HCT116 (cell line): Measurements from ENCODE around the gene EPSTI1. TPM values are rescaled to one million over a fixed set of nuclear protein-coding genes. Genes with fewer than 3 reads are reported as not detected.

Source experiments
- ATAC-seq: fragments of 200-7000 bp; cut with Tn5 transposase; 2 replicates; pipeline ENCODE4 v1.9.1; 2020; ENCODE audit warnings: mild to moderate bottlenecking, moderate library complexity
- BruUV-seq: library from RNA; stranded (reverse); fragments of 400-500 nt; replicated peaks from 2 replicates; lab custom pipeline; 2021; lab: Mats Ljungman, UMichigan
- CTCF ChIA-PET: fragments of 300-600 bp; sonication (Branson Sonifier 250); formaldehyde crosslinking; loops from one replicate; lab custom pipeline; 2021; ENCODE audit warnings: antibody characterized with exemption; lab: Charles Lee
- POLR2A ChIA-PET: fragments of 300-600, 350-600 bp; sonication (Branson Sonifier 250); formaldehyde crosslinking; loops from one replicate; lab custom pipeline; 2021; ENCODE audit warnings: antibody characterized with exemption; lab: Charles Lee
- RAD21 ChIA-PET, 2 experiments: fragments of 300-600 bp; sonication (Branson Sonifier 250); formaldehyde crosslinking; loops; one replicate each; lab custom pipeline; 2023; ENCODE audit warnings: low total read pairs in 2 of 2; ENCODE audit not compliant: uncharacterized antibody in 2 of 2, unreplicated experiment in 2 of 2, low non-redundant PET in 1 of 2; lab: Charles Lee
- DNase-seq: peaks from one replicate; pipeline ENCODE4 v3.0.0-alpha.2; 2010; ENCODE audit warnings: low read depth, low spot score
- H2AFZ ChIP-seq: fragments of 200-600 bp; shearing (Covaris generic), sonication (generic); 2 replicates; pipeline ENCODE4 v1.6.1; 2017; ENCODE audit warnings: low read depth, mixed run types, mixed read lengths, antibody characterized with exemption, low read length; ENCODE audit not compliant: poor library complexity, severe bottlenecking
- H3K27ac ChIP-seq: 2 replicates; pipeline ENCODE4 v1.5.1; 2012; ENCODE audit warnings: low read depth, low read length
- H3K27me3 ChIP-seq: fragments of 200-600 bp; sonication (generic); 2 replicates; pipeline ENCODE4 v1.6.1; 2016; ENCODE audit warnings: mixed run types, low read length, mixed read lengths; ENCODE audit not compliant: insufficient read depth
- H3K36me3 ChIP-seq, 2 experiments: fragments of 200-500 bp in 1 of 2; fragments of 200-600 bp in 1 of 2; sonication (Bioruptor generic) in 1 of 2; sonication (generic) in 1 of 2; 2 replicates each; pipeline versions ENCODE4 v1.5.1 to v1.6.1; 2014 to 2016; ENCODE audit warnings: low read length in 2 of 2, inconsistent platforms in 1 of 2, mixed read lengths in 1 of 2, mixed run types in 1 of 2; ENCODE audit not compliant: insufficient read depth in 2 of 2, control insufficient read depth in 1 of 2
- H3K4me1 ChIP-seq, 2 experiments: fragments of 200-600 bp in 1 of 2; sonication (generic) in 1 of 2; 2 replicates each; pipeline versions ENCODE4 v1.5.1 to v1.6.1; 2012 to 2017; ENCODE audit warnings: low read length in 2 of 2, inconsistent platforms in 1 of 2, mild to moderate bottlenecking in 1 of 2, mixed read lengths in 1 of 2, mixed run types in 1 of 2, moderate library complexity in 1 of 2; ENCODE audit not compliant: insufficient read depth in 2 of 2, control insufficient read depth in 1 of 2
- H3K4me2 ChIP-seq: fragments of 200-600 bp; sonication (generic); 2 replicates; pipeline ENCODE4 v1.6.1; 2017; ENCODE audit warnings: mixed run types, low read length, mixed read lengths
- H3K4me3 ChIP-seq, 2 experiments: fragments of 200-600 bp in 1 of 2; sonication (generic) in 1 of 2; replicated peaks in 1 of 2; 2 replicates each; pipeline ENCODE4 v1.5.1; 2011 to 2016; ENCODE audit warnings: low read length in 2 of 2, control low read depth in 1 of 2, low read depth in 1 of 2, mild to moderate bottlenecking in 1 of 2, mixed read lengths in 1 of 2, mixed run types in 1 of 2
- H3K79me2 ChIP-seq: fragments of 200-600 bp; sonication (generic); 2 replicates; pipeline ENCODE4 v1.6.1; 2017; ENCODE audit warnings: mild to moderate bottlenecking, mixed run types, low read length, moderate library complexity, mixed read lengths; ENCODE audit not compliant: insufficient read depth
- H3K9ac ChIP-seq: fragments of 200-600 bp; sonication (generic); 2 replicates; pipeline ENCODE4 v1.6.1; 2016; ENCODE audit warnings: low read length, mixed read lengths
- H3K9me2 ChIP-seq: fragments of 200-600 bp; sonication (generic), shearing (Covaris generic); 2 replicates; pipeline ENCODE4 v1.6.1; 2017; ENCODE audit warnings: mixed run types, mild to moderate bottlenecking, moderate library complexity; ENCODE audit not compliant: insufficient read depth
- H3K9me3 ChIP-seq, 2 experiments: fragments of 200-500 bp in 1 of 2; fragments of 200-600 bp in 1 of 2; sonication (Bioruptor generic) in 1 of 2; sonication (generic) in 1 of 2; 2 replicates each; pipeline ENCODE4 v1.6.1; 2014 to 2017; ENCODE audit warnings: low read length in 2 of 2, mixed read lengths in 2 of 2, inconsistent platforms in 1 of 2, low read depth in 1 of 2, mild to moderate bottlenecking in 1 of 2, mixed run types in 1 of 2, moderate library complexity in 1 of 2; ENCODE audit not compliant: control insufficient read depth in 1 of 2, insufficient read depth in 1 of 2
- H4K20me1 ChIP-seq: fragments of 200-600 bp; sonication (generic), shearing (Covaris generic); 2 replicates; pipeline ENCODE4 v1.6.1; 2017; ENCODE audit warnings: mixed run types, mild to moderate bottlenecking, moderate library complexity; ENCODE audit not compliant: insufficient read depth
- CTCF ChIP-seq, 3 experiments: fragments of 200-600 bp in 1 of 3; sonication (generic) in 1 of 3; IDR thresholded peaks in 2 of 3; conservative IDR thresholded peaks in 1 of 3; 2 replicates each; pipeline ENCODE4 v1.5.1; 2012 to 2017; ENCODE audit warnings: low read depth in 2 of 3, low read length in 2 of 3, antibody characterized with exemption in 1 of 3, borderline replicate concordance in 1 of 3, control low read depth in 1 of 3, mild to moderate bottlenecking in 1 of 3, mixed read lengths in 1 of 3, mixed run types in 1 of 3, moderate library complexity in 1 of 3; ENCODE audit not compliant: insufficient read depth in 1 of 3
- EGR1 ChIP-seq: IDR thresholded peaks from 2 replicates; pipeline ENCODE4 v1.6.1; 2012; ENCODE audit warnings: low read depth
- ELF1 ChIP-seq: IDR thresholded peaks from 2 replicates; pipeline ENCODE4 v1.6.1; 2012; ENCODE audit warnings: low read depth, borderline replicate concordance
- EZH2 ChIP-seq: fragments of 200-600 bp; sonication (generic); IDR thresholded peaks from 2 replicates; pipeline ENCODE4 v1.6.1; 2017; ENCODE audit warnings: antibody characterized with exemption, mixed run types
- EZH2phosphoT487 ChIP-seq: fragments of 200-600 bp; IDR thresholded peaks from 2 replicates; pipeline ENCODE4 v1.6.1; 2018; ENCODE audit warnings: antibody characterized with exemption, borderline replicate concordance
- FOSL1 ChIP-seq: IDR thresholded peaks from 2 replicates; pipeline ENCODE4 v1.6.1; 2012; ENCODE audit warnings: low read depth
- MAX ChIP-seq: IDR thresholded peaks from 2 replicates; pipeline ENCODE4 v1.6.1; 2012
- POLR2A ChIP-seq: IDR thresholded peaks from 2 replicates; pipeline ENCODE4 v1.7.0; 2011; ENCODE audit warnings: borderline replicate concordance; ENCODE audit not compliant: insufficient read depth, insufficient read length; ENCODE audit errors: extremely low read depth
- RAD21 ChIP-seq: IDR thresholded peaks from 2 replicates; pipeline ENCODE4 v1.6.1; 2012; ENCODE audit warnings: low read depth, mild to moderate bottlenecking
- intact Hi-C: fragments of 100-400 bp; cut with micrococcal nuclease; formaldehyde crosslinking; loops from 2 replicates; pipeline ENCODE4 v1.10.0; 2022
- total RNA-seq: library from RNA; stranded (reverse); gene quantifications from one replicate; pipeline ENCODE4 v1.2.1, GENCODE V29; 2021; ENCODE audit not compliant: unreplicated experiment
- TF ChIP-seq, protein P1 (sequence below): IDR thresholded peaks from 2 replicates; pipeline ENCODE4 v1.6.1; 2012
- TF ChIP-seq, protein P2 (sequence below): IDR thresholded peaks from 2 replicates; pipeline ENCODE4 v1.6.1; 2011; ENCODE audit warnings: mild to moderate bottlenecking, low read length, moderate library complexity; ENCODE audit not compliant: insufficient replicate concordance; ENCODE audit errors: extremely low read depth
- TF ChIP-seq, protein P3 (sequence below): IDR thresholded peaks from 2 replicates; pipeline ENCODE4 v1.6.1; 2012; ENCODE audit warnings: low read depth

The EPSTI1 gene
- total RNA-seq, 1 experiment from 2014 or later, result 0.69 TPM

- H3K4me2 ChIP-seq, result no peak overlapping the region
- CTCF ChIA-PET, result no interaction called here
- H4K20me1 ChIP-seq, result no peaks in the 10 kb centered on the region
- POLR2A ChIA-PET, result no interaction called here
- no peak overlapping the region for H2AFZ ChIP-seq
- no peak overlapping the region for H3K27ac ChIP-seq
- no peaks in the 10 kb centered on the region for H3K9me2 ChIP-seq
- H3K9ac ChIP-seq, result no peak overlapping the region
- H3K9me3 ChIP-seq, result no peaks in the 10 kb centered on the region
- no peak for DNase-seq
- no TSS peak for BruUV-seq
- no peak overlapping the region for H3K4me3 ChIP-seq
- H3K36me3 ChIP-seq, result no peaks in the 10 kb centered on the region
- TF ChIP-seq MAX, result no peak
- TF ChIP-seq RAD21, result no peak
- TF ChIP-seq, protein P1, sequence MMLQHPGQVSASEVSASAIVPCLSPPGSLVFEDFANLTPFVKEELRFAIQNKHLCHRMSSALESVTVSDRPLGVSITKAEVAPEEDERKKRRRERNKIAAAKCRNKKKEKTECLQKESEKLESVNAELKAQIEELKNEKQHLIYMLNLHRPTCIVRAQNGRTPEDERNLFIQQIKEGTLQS, result no peak
- TF ChIP-seq, protein P2, sequence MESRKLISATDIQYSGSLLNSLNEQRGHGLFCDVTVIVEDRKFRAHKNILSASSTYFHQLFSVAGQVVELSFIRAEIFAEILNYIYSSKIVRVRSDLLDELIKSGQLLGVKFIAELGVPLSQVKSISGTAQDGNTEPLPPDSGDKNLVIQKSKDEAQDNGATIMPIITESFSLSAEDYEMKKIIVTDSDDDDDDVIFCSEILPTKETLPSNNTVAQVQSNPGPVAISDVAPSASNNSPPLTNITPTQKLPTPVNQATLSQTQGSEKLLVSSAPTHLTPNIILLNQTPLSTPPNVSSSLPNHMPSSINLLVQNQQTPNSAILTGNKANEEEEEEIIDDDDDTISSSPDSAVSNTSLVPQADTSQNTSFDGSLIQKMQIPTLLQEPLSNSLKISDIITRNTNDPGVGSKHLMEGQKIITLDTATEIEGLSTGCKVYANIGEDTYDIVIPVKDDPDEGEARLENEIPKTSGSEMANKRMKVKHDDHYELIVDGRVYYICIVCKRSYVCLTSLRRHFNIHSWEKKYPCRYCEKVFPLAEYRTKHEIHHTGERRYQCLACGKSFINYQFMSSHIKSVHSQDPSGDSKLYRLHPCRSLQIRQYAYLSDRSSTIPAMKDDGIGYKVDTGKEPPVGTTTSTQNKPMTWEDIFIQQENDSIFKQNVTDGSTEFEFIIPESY, result no peak
- TF ChIP-seq EGR1, result no peak
- TF ChIP-seq EZH2phosphoT487, result no peak
- no peak for TF ChIP-seq ELF1
- TF ChIP-seq FOSL1, result no peak
- no peak for TF ChIP-seq CTCF (IDR thresholded peaks at IDR 0.05 in 2 of 3, conservative IDR thresholded peaks at IDR 0.05 in 1 of 3; ENCODE audit: borderline replicate concordance in 1 of 3, insufficient read depth in 1 of 3, low read depth in 2 of 3, low read length in 2 of 3)
- TF ChIP-seq, protein P3, sequence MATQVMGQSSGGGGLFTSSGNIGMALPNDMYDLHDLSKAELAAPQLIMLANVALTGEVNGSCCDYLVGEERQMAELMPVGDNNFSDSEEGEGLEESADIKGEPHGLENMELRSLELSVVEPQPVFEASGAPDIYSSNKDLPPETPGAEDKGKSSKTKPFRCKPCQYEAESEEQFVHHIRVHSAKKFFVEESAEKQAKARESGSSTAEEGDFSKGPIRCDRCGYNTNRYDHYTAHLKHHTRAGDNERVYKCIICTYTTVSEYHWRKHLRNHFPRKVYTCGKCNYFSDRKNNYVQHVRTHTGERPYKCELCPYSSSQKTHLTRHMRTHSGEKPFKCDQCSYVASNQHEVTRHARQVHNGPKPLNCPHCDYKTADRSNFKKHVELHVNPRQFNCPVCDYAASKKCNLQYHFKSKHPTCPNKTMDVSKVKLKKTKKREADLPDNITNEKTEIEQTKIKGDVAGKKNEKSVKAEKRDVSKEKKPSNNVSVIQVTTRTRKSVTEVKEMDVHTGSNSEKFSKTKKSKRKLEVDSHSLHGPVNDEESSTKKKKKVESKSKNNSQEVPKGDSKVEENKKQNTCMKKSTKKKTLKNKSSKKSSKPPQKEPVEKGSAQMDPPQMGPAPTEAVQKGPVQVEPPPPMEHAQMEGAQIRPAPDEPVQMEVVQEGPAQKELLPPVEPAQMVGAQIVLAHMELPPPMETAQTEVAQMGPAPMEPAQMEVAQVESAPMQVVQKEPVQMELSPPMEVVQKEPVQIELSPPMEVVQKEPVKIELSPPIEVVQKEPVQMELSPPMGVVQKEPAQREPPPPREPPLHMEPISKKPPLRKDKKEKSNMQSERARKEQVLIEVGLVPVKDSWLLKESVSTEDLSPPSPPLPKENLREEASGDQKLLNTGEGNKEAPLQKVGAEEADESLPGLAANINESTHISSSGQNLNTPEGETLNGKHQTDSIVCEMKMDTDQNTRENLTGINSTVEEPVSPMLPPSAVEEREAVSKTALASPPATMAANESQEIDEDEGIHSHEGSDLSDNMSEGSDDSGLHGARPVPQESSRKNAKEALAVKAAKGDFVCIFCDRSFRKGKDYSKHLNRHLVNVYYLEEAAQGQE, result no peak
- no peak for TF ChIP-seq POLR2A
- no peak for TF ChIP-seq EZH2
- RAD21 ChIA-PET, result no interaction called here
- H3K4me1 ChIP-seq, result no peaks in the 10 kb centered on the region
- no peak for ATAC-seq
- intact Hi-C loops, result no loop called here
- H3K79me2 ChIP-seq, result no peaks in the 10 kb centered on the region
- peaks cover 4% of the 10 kb centered on the region; the same call in 1 of the 2 replicates for H3K27me3 ChIP-seq
These were observed 34.2 kb downstream of the EPSTI1 start for GRCh38 chr13:42957881-42958280.
